Cerebellar nuclear complex (tissue), 1 donor: ENCODE measurements around the gene IL5RA.

Source experiments
- DNase-seq, 2 experiments: peaks; one replicate each; lab custom pipeline; 2025; lab: John Stamatoyannopoulos, UW

IL5RA gene

DNA sequence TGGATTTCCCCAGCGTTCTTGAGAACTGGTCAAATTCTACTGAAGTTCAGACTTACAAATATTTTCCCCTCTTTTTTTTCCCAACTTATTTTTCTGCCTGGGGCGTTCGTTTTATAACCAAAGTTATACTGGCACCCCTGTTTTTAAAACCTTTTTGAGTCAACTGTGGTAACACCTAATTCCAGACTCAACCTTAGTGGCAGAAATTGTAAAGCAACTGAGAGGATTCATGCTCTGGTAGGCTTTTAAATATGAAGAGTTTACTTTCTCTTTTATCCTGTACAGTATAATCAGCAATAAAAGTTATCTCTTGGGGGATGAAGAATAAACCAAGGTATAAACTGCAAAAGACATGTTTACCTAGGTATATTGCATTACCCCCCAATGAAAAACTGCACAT lies 2.3 kb downstream of the IL5RA start:
- no peak for DNase-seq

DNA sequence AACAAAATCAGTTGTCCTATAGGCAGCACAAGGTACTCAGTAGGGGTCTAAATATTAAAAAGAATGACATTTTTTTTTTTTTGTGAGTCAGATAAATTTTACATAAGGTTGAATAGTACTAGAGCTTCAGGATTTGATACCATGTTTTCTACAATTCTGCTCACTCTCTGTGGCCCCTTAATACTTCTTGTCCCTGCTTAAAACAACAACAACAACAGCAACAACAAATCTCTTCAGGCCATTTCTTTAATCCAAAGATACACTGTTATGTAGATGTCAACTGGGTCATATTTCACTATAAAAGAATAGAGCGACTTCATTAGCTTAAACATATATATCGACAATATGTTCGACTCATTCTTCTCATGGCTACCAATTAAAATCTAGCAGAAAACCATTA lies 3.0 kb downstream of the IL5RA start:
- DNase-seq, result no peak

DNA sequence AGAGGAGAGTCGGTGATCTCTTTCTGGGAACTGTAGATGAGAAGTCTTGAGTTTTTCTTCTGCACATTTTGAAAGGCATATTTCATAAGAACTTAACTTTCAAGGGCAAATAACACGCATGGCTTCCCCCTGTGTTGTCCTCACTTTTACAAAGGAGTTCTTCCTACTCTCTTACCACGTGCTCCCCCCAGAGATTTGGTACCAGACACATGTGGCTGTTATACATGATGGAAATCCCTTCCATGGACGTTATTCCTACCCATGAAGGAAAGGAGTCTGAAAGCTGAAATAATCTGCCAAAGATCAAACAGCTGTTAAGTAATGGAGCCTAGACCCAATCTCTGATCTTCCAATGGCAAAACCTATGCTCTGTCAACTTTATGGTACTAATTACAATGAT lies 4.4 kb downstream of the IL5RA start:
- no peak for DNase-seq

DNA sequence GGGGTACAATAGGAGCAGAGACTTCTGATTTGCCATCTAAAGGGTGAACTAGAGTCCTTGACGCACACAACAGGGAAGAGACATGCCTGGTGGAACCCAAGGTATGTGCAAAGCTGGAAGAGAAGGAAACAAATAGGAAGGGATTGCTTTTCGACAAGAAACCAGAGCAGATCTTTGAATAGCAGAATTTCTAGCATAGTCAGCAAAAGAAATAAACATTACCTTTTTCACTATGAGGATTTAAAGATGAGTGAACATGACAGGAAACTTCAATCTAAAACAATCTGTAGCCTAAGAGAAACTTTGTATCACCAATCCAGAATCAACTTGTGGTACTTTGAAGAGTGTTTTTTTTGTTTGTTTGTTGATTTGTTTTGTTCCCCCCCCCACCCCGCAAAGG lies 4.9 kb downstream of the IL5RA start:
- no peak for DNase-seq

DNA sequence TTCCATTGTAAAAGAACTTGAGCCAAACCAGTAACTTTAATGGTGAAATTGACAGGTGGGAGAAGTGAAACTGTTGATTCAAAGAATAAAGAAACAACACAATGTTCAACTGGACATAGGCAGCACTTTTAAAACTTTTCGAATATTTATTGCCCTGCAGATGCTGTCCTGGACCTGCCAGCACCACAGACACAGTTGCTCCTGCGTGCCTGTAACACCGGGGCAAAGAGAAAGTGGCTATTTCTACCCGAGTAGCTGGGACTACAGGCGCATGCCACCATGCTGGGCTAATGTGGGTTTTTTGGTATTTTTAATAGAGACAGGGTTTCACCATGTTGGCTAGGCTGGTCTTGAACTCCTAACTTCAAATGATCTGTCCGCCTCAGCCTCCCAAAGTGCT lies 7.4 kb downstream of the IL5RA start:
- no peak for DNase-seq

DNA sequence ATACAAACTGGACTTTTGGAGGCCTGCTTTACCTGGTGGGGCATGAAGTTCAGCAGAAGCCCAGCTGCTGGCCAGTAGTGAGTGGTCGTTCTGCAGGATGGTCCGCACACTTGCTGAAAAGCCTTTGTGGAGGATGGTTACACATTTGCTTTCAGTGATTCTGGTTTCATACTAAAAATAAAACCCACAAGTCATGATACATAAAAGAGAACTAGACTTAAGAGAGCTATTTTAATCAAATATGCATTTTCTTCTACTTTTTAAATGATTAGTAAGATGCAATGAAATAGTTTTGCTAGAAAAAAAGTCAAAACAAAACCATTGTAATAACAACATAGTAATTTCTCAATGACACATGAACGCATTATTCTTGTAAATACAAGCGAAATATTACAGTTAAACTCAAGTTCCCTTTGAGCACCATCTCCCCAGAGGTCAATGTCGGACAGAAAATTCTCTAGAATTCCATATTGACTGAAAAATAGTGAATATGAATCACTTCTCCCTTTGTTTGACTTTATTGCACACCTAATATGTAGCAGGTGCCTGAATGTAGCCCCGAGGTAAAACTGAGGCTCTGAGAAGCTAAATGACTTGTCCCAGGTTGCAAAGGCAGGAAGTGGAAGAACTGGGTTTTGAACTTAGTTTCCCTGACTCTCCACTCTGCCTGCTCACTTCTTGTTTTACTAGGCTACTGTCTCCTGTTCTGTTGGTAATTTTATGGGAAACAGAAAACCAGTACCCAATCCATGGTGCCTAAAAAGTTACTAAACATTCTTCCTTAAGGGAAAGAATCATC lies 8.3 kb downstream of the IL5RA start:
- no peak for DNase-seq

DNA sequence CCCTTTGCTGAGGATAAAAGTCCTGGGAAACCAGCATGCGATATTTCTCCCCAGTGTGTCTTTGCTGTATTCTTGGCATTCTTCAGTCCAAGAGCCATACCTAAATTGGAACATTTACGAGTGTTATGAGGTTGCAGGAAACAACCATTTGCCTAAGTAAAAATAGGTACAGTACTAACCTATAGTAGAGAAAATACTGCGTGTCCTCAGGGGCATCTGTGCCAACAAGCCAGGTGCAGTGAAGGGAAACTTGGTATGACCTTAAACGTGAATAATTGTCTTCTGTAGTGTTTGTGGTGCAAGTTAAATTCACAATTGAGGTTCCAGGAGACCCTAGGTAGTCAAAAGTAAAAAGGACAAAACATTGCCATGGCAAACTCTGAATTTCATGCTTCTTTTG lies 12.2 kb downstream of the IL5RA start:
- no peak for DNase-seq

DNA sequence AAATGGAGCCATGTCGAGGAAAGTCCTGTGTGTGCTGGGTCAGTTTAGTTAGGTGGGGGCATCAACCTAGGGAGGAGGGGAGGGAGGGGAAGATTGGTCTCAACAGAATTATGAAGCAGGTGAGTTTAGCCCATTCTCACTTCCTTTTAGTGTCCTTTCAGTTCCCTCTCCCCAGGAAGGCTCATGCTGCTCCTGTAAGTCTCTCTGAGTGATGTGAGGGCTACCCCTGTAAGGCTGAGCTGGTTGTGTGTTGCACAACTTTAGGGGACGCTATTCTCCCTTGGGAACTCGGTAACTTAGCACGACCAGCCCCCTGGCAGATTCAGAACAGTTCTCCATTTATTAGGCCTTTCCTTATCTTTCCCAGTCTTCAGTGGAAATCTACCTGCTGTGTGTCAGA lies 21.2 kb downstream of the IL5RA start:
- DNase-seq, result no peak

DNA sequence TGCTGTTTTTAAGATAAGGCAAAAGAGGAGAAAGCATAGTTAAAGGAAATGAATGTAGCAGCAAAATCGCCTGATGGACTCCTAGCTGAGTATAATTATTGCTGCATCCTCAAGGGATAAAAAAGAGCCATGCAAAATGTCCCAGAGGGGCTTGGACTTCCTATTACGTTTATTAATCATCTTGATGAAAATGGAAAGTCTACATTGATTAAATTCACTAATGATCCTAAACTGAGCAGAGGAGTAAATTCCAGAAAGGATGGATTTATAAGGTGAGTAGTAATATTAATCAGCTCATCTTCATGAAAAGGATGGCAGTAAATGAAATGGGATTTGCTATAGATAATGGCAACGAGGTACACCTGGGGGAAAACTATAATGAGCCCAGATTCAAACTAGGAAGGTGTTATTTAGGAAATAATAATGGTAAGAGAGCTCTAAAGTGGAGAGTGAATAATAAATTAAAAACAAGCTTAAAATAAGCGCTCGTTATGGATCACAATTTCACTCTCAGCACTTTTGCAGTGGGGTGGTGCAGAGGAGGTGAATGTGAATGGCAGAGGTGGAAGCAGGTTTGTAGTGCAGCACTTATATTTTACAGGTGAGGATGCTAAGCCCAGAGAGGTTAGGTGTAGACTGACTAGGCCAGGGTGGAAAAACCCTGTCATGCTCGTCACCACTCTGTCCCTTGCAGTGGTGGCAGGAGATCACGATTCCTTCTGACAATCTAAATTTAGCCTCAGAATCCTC lies 22.3 kb downstream of the IL5RA start:
- DNase-seq, result no peak

DNA sequence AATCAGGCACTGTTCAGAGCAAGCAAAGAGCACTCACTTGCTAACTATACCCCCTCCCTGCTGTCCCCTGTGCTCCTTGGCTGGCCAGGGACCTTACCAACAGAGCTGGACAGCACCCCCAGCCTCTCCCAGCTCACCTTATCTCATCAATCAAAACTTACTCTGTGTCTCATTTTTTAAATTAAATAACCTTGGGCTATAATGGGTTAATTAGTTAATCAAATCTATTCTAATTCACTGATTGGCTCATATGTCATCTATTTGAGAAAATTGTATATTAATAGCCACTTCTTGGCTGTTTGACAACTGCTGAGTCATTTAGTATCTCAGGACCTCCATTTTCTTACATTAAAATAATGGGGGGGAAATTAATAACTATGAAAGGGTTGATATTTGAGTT lies 22.9 kb downstream of the IL5RA start:
- DNase-seq, result no peak

DNA sequence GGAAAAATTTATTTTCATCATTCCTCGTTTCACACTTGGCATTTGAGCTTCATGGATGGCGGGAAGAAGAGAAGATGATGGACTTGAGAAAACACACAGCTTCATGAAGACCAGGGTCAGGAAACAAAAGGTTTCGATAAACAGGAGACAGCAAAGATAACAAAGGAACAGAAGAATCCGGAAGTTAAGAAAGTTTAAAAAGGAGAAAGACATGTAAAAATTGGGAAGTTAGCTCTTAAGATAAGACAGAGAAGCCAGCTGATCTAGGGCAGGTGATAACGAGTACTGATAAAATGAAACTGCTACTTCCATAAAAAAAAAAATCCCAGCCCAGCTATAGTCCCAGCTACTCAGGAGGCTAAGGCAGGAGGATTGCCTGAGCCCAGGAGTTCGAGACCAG lies 23.9 kb downstream of the IL5RA start:
- DNase-seq, result no peak

DNA sequence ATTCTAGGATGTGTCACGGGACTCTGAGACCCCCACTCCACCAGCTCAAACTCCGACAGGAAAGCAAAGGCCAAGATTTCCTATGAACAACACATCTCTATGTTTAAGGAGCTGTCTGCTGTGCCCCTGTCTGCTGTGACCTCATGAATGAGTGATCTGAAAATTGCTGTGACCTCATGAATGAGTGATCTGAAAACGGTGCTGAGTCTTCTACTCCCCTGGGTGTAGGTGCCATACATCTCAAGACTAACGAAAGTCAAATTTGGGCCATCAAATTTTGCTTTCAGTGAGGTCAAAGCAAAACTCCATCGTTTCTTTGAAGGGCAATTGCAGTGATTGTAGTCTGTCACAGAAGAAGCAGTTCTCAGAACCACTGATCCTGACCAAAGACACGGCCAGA lies 24.4 kb downstream of the IL5RA start:
- DNase-seq, result no peak

DNA sequence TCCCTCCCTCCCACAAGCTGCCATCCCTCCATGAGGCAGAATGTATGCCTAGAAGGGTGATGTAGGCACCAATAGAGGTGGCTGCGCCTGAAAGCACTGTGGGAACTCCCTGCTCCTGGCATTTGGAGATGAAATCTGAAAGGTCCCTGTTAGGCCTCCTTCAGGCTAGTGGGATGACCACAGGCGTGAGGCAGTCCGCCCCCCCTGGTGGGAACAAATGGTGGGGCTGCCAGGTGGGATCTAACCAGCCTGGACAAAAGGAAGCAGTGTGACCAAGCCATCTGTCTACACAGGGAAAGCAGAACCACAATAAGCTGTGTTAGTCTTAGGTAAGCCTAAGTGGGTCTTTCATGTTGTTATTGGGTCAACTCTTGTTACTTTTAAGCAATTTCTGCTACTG lies 25.3 kb downstream of the IL5RA start:
- no peak for DNase-seq

DNA sequence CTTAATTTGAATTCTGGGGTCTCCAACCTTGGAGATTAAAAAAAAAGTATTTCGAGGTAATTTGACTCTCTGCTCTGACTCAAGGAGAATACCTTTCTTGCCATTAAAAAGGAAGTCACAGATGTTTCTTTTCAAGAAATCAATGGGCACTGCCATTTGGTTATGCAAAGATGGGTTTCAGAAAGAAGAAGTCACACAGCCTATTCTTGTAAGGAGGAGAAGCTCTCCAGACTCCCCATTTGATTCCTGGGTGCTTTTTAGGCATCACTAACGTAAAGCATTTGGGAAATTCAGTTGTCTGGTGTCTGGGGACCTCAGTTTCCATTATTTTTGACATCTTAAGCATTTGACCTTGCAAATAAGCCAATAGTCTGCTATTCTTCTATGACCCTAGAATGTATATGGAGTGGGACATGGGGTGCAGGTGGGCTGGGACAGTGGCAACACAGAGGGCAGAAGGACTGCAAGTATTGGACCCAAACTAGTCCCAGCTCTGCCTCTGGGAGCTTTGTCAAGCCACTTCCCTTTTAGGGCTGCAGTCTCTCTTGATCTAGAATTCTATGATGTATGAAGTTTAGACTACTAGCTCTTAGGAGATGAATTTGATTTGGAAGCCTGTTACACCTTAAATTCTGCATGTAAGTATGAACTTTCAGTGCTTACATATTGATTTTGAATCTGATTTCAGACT lies 27.8 kb downstream of the IL5RA start:
- DNase-seq, result no peak

DNA sequence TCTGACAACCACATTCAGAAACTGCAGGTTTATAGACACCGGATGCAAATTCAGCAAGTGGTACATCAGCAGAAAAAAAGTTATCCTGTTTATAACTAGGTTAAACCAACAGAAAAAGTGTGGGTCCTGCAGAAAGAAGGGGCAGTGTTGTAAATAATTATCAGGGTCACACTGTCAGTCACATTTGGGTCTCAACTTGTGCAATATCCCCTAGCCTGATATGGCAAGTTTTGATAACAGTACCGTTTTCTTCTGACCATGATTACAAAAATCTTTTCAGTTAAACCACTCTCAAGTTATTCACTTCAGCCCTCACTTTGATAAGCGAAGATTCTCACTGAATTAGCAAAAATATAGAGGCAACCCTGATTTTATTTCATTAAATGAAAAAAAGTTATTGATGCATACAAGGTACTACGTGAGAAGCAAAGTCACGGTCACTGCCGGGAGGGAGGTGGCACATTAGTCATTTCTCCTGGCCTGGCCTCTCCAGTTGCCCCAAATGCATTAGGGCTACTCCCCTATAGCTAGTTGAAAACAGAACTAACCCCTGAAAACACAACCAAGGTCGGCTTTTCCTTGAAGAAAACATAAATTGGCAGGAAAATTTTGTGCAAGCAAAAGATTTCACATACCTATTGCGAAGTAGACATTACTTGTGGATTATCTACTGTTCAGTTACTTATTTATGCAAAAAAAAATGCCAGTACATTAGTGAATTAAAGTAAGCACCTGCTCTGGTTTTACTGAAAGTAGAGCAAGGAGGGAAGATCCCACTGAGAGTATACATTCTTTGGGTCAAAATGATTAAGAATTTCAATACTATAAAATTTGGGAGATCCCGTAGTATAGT lies 28.6 kb downstream of the IL5RA start:
- DNase-seq, result no peak

DNA sequence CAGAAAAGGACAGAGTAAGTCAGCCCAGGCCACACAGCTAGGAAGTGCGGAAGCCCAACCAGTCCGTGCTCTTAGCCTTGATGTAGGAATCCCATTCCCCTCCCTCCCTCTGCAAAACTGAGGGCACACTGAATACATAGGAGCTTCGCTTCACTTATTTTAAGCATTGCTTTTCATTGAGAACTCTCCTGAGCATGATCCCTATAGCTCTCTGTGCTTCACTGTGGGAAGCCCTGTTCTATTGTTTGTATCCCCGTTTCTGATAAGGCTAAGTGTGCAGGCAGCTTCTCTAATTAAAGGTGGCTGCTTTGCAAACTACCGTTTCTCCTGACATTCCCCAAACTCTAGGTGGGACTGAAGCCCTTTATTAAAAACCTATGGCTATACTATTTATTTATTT lies 29.9 kb downstream of the IL5RA start:
- no peak for DNase-seq

DNA sequence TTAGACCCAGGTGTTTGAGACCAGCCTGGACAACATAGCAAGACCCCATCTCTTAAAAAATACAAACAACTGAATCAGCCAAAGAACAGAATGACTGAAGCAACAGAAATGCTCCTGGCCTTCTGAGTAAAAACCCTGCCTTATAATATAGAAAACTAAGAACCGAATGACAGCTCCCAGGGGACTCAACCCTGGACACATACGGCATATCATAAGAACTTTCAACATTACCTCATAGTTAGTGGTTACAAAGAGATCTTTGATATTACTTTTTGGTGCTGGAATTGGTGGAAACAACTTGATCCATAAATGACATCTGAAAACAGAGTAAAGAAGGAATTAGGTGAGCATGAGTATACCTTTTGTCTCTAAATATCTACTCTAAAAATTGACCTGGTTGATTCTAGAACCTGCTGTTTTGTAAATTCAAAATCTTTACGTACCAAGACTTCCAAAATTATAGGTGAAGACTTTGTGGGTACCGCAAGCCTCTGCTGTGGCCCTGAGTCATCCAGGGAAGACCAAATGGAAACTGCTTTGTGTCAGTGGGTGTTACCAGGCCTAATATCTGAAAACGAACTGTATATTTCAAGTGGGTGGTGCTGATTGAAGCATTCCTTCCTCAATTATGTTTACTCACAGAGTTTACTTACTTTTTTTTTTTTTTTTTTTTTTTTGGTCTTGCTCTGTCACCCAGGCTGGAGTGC lies 35.5 kb downstream of the IL5RA start:
- no peak for DNase-seq

DNA sequence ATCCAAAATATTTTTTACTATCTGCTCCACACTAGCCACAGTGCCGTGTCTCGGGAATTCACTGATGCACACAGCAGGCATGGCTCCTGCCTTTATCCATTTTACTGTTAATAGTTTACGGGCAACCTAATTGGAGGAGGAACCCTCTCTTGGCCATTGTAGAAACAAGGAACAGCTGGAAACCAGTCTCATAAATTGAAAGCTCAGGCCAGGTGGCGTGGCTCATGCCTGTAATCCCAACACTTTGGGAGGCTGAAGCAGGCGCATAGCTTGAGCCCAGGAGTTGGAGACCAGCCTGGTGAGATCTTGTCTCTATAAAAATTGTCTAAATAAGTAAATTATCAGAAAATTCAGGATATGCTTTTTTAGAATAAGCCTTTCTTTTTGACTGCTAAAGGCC lies 39.0 kb downstream of the IL5RA start:
- no peak for DNase-seq

DNA sequence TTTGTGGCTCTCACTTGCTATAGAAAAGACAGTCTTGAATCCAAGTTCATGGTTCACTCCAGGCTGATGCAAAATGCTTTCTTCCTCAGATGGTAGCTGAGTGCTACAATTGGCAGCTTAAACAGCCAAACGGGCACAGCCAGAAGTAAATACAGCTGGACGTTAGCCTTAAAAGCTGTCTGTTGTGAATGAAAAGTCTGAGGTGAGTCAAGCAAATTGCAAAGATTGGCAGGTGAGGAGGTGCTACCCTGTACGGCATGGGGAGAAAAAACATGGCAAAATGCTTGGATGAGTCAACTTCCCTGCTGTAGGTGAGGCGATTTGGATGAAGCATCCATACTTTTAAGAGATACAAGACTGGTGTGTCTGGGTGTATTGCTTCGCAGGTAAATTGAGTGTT lies 40.5 kb downstream of the IL5RA start:
- DNase-seq, result no peak

DNA sequence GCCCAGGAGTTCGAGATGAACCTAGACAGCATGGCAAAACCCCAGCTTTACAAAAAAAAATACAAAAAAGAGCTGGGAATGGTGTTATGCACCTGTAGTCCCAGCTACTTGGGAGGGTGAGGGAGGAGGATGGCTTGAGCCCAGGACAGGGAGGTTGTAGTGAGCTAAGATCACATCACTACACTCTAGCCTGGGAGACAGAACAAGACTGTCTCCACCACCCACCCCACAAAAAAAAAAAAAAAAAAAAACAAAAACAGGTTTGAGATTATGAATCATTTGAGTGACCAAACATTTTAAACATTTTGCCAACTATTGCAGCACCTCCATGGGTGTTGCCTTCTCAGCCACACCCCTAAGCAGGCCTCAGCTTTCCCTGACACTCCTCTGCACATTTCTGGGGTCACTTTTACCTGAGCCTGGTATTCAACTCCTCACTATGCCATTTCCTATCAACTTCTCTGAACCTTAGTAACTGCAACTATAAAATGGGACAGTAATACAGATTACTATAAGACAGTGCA lies 41.8 kb downstream of the IL5RA start:
- DNase-seq, result no peak

DNA sequence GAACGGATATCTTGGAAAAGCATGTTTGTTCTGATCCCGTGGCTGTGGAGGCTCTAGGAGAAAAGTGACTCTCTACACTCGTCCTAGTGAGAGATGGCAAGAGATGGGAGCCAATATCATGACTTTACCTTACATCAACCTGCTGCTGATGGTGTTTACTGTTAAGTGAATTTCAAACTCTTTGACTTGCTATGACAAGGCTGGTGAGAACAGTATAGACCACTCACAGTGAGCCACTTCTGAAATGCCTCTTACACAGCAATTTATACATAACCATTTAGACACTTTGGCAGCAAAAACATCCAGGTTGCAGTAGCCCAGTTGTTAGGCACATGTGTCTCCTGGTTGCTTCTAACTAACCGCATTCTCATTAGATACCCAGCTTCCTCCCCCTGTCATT lies 43.3 kb downstream of the IL5RA start:
- no peak for DNase-seq
